Neural cell (in vitro differentiated cells): ENCODE measurements around the gene NDFIP2.

ENCODE experiments used
- EZH2 ChIP-seq: fragments of 200-600, 300-800 bp; shearing (Covaris generic), sonication (generic); IDR thresholded peaks from 2 replicates; pipeline ENCODE4 v1.6.1; 2014; ENCODE audit warnings: antibody characterized with exemption, low read length, borderline replicate concordance, mild to moderate bottlenecking; ENCODE audit not compliant: insufficient read depth, poor library complexity, severe bottlenecking
- RAD21 ChIP-seq: fragments of 450-650 bp; conservative IDR thresholded peaks from 2 replicates; pipeline ENCODE4 v1.6.1; 2014; ENCODE audit warnings: antibody characterized with exemption, mild to moderate bottlenecking, moderate library complexity
- TAF1 ChIP-seq: IDR thresholded peaks from 2 replicates; pipeline ENCODE4 v1.6.1; 2012; ENCODE audit warnings: low read depth
- TF ChIP-seq, protein P1 (sequence below): fragments of 450-650 bp; IDR thresholded peaks from 2 replicates; pipeline ENCODE4 v1.5.1; 2014; ENCODE audit warnings: antibody characterized with exemption, mild to moderate bottlenecking, moderate library complexity; ENCODE audit not compliant: poor library complexity, severe bottlenecking

DNA sequence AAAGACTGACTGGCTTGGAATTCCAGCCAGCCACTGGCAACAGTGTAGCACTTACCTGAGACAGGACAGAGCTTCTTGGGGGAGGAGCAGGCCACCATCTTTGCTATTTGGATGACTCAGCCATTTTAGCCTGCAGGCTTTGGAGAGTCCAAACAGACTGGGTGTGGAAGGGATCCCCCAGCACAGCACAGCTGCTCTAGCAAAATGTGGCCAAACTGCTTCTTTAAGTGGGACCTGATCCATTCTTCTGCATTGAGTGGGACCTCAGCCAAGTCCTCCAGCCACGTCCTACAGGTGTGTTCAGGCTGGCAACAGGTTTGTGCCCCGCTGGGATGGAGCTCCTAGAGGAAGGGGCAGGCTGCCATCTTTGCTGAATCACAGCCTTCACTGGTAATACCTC is 80.0 kb downstream of the NDFIP2 start:
- no peak for TF ChIP-seq EZH2
- TF ChIP-seq, protein P1, sequence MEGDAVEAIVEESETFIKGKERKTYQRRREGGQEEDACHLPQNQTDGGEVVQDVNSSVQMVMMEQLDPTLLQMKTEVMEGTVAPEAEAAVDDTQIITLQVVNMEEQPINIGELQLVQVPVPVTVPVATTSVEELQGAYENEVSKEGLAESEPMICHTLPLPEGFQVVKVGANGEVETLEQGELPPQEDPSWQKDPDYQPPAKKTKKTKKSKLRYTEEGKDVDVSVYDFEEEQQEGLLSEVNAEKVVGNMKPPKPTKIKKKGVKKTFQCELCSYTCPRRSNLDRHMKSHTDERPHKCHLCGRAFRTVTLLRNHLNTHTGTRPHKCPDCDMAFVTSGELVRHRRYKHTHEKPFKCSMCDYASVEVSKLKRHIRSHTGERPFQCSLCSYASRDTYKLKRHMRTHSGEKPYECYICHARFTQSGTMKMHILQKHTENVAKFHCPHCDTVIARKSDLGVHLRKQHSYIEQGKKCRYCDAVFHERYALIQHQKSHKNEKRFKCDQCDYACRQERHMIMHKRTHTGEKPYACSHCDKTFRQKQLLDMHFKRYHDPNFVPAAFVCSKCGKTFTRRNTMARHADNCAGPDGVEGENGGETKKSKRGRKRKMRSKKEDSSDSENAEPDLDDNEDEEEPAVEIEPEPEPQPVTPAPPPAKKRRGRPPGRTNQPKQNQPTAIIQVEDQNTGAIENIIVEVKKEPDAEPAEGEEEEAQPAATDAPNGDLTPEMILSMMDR = no peak
- TF ChIP-seq RAD21 = no peak
- TF ChIP-seq TAF1 = no peak
